ENCODE measurements around the gene TLR2.
"Not testable (repeated sequence)": the region's sequence is repeated elsewhere in the genome, so short reads cannot be mapped to it uniquely, and the experiment has no call there.

TLR2 gene

GRCh38 chr4:153655928-153656327 lies 28.2 kb upstream of the TLR2 start:
- in situ Hi-C loops (cut with MboI; ENCODE audit: low sequenced_read_pairs): no loop called here

- in situ Hi-C loops (cut with MboI; ENCODE audit: low sequenced_read_pairs): no loop called here
These were observed 22.8 kb upstream of the TLR2 start for GRCh38 chr4:153661215-153661822.

- in situ Hi-C loops (cut with MboI; ENCODE audit: low sequenced_read_pairs): no loop called here
These were observed 22.2 kb upstream of the TLR2 start for GRCh38 chr4:153661908-153662307.

GRCh38 chr4:153663667-153664066 lies 20.4 kb upstream of the TLR2 start:
- in situ Hi-C loops (cut with MboI; ENCODE audit: low sequenced_read_pairs): no loop called here

- in situ Hi-C loops (cut with MboI; ENCODE audit: low sequenced_read_pairs): not testable (repeated sequence)
These were observed 17.6 kb upstream of the TLR2 start for GRCh38 chr4:153666505-153666904.

GRCh38 chr4:153668647-153669046 lies 15.4 kb upstream of the TLR2 start:
- in situ Hi-C loops (cut with MboI; ENCODE audit: low sequenced_read_pairs): no loop called here

- in situ Hi-C loops (cut with MboI; ENCODE audit: low sequenced_read_pairs): no loop called here
These were observed 14.2 kb upstream of the TLR2 start for GRCh38 chr4:153669838-153670237.

- in situ Hi-C loops (cut with MboI; ENCODE audit: low sequenced_read_pairs): no loop called here
These were observed 7.6 kb upstream of the TLR2 start for GRCh38 chr4:153676486-153676885.

GRCh38 chr4:153676984-153677383 lies 7.1 kb upstream of the TLR2 start:
- in situ Hi-C loops (cut with MboI; ENCODE audit: low sequenced_read_pairs): no loop called here

- in situ Hi-C loops (cut with MboI; ENCODE audit: low sequenced_read_pairs): no loop called here
These were observed 4.6 kb upstream of the TLR2 start for GRCh38 chr4:153679486-153679885.

GRCh38 chr4:153683763-153684181 lies 308 bp upstream of the TLR2 start:
- in situ Hi-C loops (cut with MboI; ENCODE audit: low sequenced_read_pairs): no loop called here

- in situ Hi-C loops (cut with MboI; ENCODE audit: low sequenced_read_pairs): no loop called here
These were observed 891 bp downstream of the TLR2 start for GRCh38 chr4:153684971-153685371.

GRCh38 chr4:153704522-153704921 lies 20.4 kb downstream of the TLR2 start:
- in situ Hi-C loops (cut with MboI; ENCODE audit: low sequenced_read_pairs): no loop called here

GRCh38 chr4:153705743-153706468 lies 21.8 kb downstream of the TLR2 start:
- in situ Hi-C loops (cut with MboI; ENCODE audit: low sequenced_read_pairs): no loop called here

- in situ Hi-C loops (cut with MboI; ENCODE audit: low sequenced_read_pairs): no loop called here
These were observed 22.4 kb downstream of the TLR2 start for GRCh38 chr4:153706519-153706918.

- in situ Hi-C loops (cut with MboI; ENCODE audit: low sequenced_read_pairs): no loop called here
These were observed 26.6 kb downstream of the TLR2 start for GRCh38 chr4:153710681-153711080.

- in situ Hi-C loops (cut with MboI; ENCODE audit: low sequenced_read_pairs): no loop called here
These were observed 30.0 kb downstream of the TLR2 start for GRCh38 chr4:153713866-153714646.

- in situ Hi-C loops (cut with MboI; ENCODE audit: low sequenced_read_pairs): no loop called here
These were observed 38.0 kb downstream of the TLR2 start for GRCh38 chr4:153722036-153722435.

GRCh38 chr4:153724606-153725005 lies 40.5 kb downstream of the TLR2 start:
- in situ Hi-C loops (cut with MboI; ENCODE audit: low sequenced_read_pairs): loop anchor here (25.0 kb wide), 1 partner anchor 87 kb away; no protein-coding TSS in a partner anchor

- in situ Hi-C loops (cut with MboI; ENCODE audit: low sequenced_read_pairs): loop anchor here (25.0 kb wide), 1 partner anchor 88 kb away; no protein-coding TSS in a partner anchor
These were observed 41.2 kb downstream of the TLR2 start for GRCh38 chr4:153725136-153725830.

- in situ Hi-C loops (cut with MboI; ENCODE audit: low sequenced_read_pairs): loop anchor here (25.0 kb wide), 1 partner anchor 88 kb away; no protein-coding TSS in a partner anchor
These were observed 41.7 kb downstream of the TLR2 start for GRCh38 chr4:153725831-153726154.
